Measurements from ENCODE around the gene CBX4. TPM values are rescaled to one million over a fixed set of nuclear protein-coding genes. Genes with fewer than 3 reads are reported as not detected.

The CBX4 gene
- total and polyA plus RNA-seq, 2 of the 4 experiments (the other 2 are of a cell fraction): 3.2 to 9.4 TPM

DNA sequence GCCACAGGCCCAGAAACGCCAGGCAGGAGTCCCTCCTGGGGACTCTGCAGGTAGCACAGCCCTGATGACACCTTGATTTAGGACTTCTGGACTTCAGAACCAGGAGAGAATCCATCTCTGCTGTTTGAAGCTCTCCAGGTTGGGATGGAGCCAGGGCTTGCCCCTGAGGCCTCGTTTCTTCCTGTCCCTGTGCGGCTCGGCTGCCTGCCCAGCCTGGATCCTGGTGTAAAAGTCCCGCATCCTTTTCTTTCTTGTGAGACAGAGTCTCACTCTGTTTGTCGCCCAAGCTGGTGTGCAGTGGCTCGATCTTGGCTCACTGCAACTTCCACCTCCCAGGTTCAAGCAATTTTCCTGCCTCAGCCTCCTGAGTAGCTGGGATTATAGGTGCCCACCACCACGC, 17.9 kb upstream of the CBX4 start:
- dilution Hi-C loops (cut with HindIII; ENCODE audit: low sequenced_read_pairs, unreplicated experiment): no loop called here
- Histone ChIP-seq H2AK5ac (ENCODE audit: low read depth, low read length) (no peak overlapping the region), H3K27ac (ENCODE audit: insufficient read depth, low read length) (no peak overlapping the region), H4K8ac (ENCODE audit: low read depth in 2 of 2, low read length in 2 of 2) (no peak overlapping the region), H2BK20ac (ENCODE audit: low read depth, low read length) (no peak overlapping the region), H3K4me2 (ENCODE audit: low read depth, low read length) (no peak overlapping the region), H3K4me3 (ENCODE audit: insufficient read depth, low read depth, low read length) (no peak overlapping the region), H3K4me1 (ENCODE audit: control insufficient read depth, insufficient read depth, low read length) (no peaks in the 10 kb centered on the region), H3K14ac (replicated peaks; ENCODE audit: low read depth, low read length) (no peak overlapping the region), H2AK9ac (replicated peaks; ENCODE audit: low read depth, low read length, poor library complexity) (no peak overlapping the region), H3K79me1 (ENCODE audit: low read depth in 1 of 2, low read length in 2 of 2) (no peaks in the 10 kb centered on the region), H3K9me3 (ENCODE audit: control insufficient read depth, insufficient read depth, low read length) (no peaks in the 10 kb centered on the region), H3K23ac (ENCODE audit: low read depth, low read length) (no peak overlapping the region), H4K5ac (ENCODE audit: low read depth, low read length) (no peak overlapping the region), H2BK15ac (ENCODE audit: low read depth, low read length) (no peak overlapping the region), H2AFZ (replicated peaks; ENCODE audit: low read length, poor library complexity) (no peak overlapping the region), H3K27me3 (ENCODE audit: control insufficient read depth, insufficient read depth, low read length) (peaks cover 32% of the 10 kb centered on the region; the same call in 1 of the 2 replicates), H3K56ac (ENCODE audit: extremely low read depth, insufficient read depth, low read length) (no peak overlapping the region), H3K18ac (ENCODE audit: low read depth, low read length) (no peak overlapping the region), H3K4ac (ENCODE audit: low read depth, low read length) (no peak overlapping the region), H2BK5ac (ENCODE audit: low read depth, low read length, poor library complexity, severe bottlenecking) (no peak overlapping the region), H4K91ac (ENCODE audit: insufficient read depth, low read depth, low read length) (no peak overlapping the region), H3K9me1 (ENCODE audit: insufficient read depth, low read length) (no peaks in the 10 kb centered on the region; the same call in 1 of the 2 replicates), H4K20me1 (ENCODE audit: insufficient read depth, low read length) (no peaks in the 10 kb centered on the region), H3K36me3 (ENCODE audit: control insufficient read depth, insufficient read depth, low read length) (no peaks in the 10 kb centered on the region), H2BK120ac (ENCODE audit: low read depth, low read length) (no peak overlapping the region), H3K9ac (ENCODE audit: low read depth, low read length) (no peak overlapping the region)
- ChIA-PET CTCF (no interaction called here), POLR2A (ENCODE audit: unreplicated experiment) (interaction anchor here (0.6 kb wide), 1 partner anchor 1541 kb away, joined by 4 read pairs; no protein-coding TSS in a partner anchor)
- no TSS peak for BruUV-seq (replicated peaks)
- in situ Hi-C loops (cut with MboI; ENCODE audit: low sequenced_read_pairs): no loop called here
- DNase-seq (no peak), ATAC-seq (ENCODE audit: low read depth) (no peak)
- intact Hi-C loops (cut with micrococcal nuclease): loop anchor here (10.0 kb wide), 1 partner anchor 48 kb away; no protein-coding TSS in a partner anchor
- 44% methylated on average over 4 of the region's 8 CpGs; no CpG with 5 or more reads in 1 of the 2 experiments for WGBS, 2 experiments (ENCODE audit: extremely low coverage in 2 of 2, insufficient read length in 1 of 2)
- TF ChIP-seq FOS (IDR thresholded peaks at IDR 0.05; ENCODE audit: low read depth, low read length) (no peak), CEBPB (IDR thresholded peaks at IDR 0.05; ENCODE audit: low read depth, low read length) (no peak), NFE2L2 (IDR thresholded peaks at IDR 0.05; ENCODE audit: low read depth, low read length) (no peak), MAZ (IDR thresholded peaks at IDR 0.05; ENCODE audit: borderline replicate concordance, low read depth, low read length) (no peak), RAD21 (IDR thresholded peaks at IDR 0.05; ENCODE audit: low read length) (no peak), SMC3 (IDR thresholded peaks at IDR 0.05; ENCODE audit: low read depth, low read length) (no peak)
- TF ChIP-seq, protein P1, sequence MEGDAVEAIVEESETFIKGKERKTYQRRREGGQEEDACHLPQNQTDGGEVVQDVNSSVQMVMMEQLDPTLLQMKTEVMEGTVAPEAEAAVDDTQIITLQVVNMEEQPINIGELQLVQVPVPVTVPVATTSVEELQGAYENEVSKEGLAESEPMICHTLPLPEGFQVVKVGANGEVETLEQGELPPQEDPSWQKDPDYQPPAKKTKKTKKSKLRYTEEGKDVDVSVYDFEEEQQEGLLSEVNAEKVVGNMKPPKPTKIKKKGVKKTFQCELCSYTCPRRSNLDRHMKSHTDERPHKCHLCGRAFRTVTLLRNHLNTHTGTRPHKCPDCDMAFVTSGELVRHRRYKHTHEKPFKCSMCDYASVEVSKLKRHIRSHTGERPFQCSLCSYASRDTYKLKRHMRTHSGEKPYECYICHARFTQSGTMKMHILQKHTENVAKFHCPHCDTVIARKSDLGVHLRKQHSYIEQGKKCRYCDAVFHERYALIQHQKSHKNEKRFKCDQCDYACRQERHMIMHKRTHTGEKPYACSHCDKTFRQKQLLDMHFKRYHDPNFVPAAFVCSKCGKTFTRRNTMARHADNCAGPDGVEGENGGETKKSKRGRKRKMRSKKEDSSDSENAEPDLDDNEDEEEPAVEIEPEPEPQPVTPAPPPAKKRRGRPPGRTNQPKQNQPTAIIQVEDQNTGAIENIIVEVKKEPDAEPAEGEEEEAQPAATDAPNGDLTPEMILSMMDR (conservative IDR thresholded peaks at IDR 0.05; ENCODE audit: low read depth, low read length): no peak

Measured in IMR-90 (cell line).